Gastroesophageal sphincter (tissue), 3 donors: Measurements from ENCODE around the gene LRRC28.

ENCODE experiments used
- CTCF ChIP-seq, 4 experiments: fragments of 200-600 bp in 2 of 4; fragments of 450-650 bp in 2 of 4; sonication (generic) in 1 of 4; IDR thresholded peaks; one replicate each; pipeline ENCODE4 v1.5.1; 2017 to 2019; ENCODE audit warnings: antibody characterized with exemption in 4 of 4, mild to moderate bottlenecking in 2 of 4, moderate library complexity in 2 of 4
- EP300 ChIP-seq: sonication (generic); formaldehyde crosslinking; IDR thresholded peaks from one replicate; pipeline ENCODE4 v1.6.1; 2017; ENCODE audit warnings: antibody characterized with exemption, mild to moderate bottlenecking
- POLR2A ChIP-seq, 2 donors: fragments of 450-650 bp; IDR thresholded peaks; one replicate each; pipeline ENCODE4 v1.6.1; 2017; ENCODE audit warnings: antibody characterized with exemption in 2 of 2, mild to moderate bottlenecking in 2 of 2, moderate library complexity in 1 of 2
- POLR2AphosphoS5 ChIP-seq: sonication (generic); formaldehyde crosslinking; IDR thresholded peaks from one replicate; pipeline ENCODE4 v1.6.1; 2017; ENCODE audit warnings: antibody characterized with exemption

GRCh38 chr15:99207672-99208071 lies 43.6 kb upstream of the LRRC28 start:
- TF ChIP-seq CTCF (IDR thresholded peaks at IDR 0.05) (no peak), EP300 (no peak), POLR2A (IDR thresholded peaks at IDR 0.05) (no peak), POLR2AphosphoS5 (no peak)
